NCI-H526 treated with DMSO at 0.1 percent for 48 hours (cell line): ENCODE results near the gene LRP5.
"Not testable (repeated sequence)": the region's sequence is repeated elsewhere in the genome, so short reads cannot be mapped to it uniquely, and the experiment has no call there.

Experiments used
- DNase-seq: peaks from one replicate; lab custom pipeline; 2025; lab: John Stamatoyannopoulos, UW

Gene LRP5

DNA sequence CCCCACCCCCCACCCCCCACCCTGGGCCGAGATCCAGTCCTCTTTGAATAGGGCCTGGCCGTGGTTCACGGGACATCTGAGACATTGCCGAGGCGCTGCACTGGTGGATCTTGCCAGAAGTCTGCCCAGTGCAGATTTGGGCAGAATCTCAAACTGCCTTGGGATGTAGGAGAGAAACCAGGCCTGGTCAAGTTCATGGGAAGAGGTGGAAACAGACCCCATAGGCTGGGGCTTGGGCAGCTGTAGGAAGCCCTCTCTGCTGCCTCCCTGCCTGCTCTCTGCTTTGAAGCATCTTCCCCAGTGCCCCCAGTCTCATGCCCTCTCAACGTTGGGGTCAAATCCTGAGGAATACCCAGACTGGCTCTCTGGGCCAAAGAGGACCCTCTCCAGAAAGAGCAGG, 132.2 kb downstream of the LRP5 start:
- DNase-seq = no peak

DNA sequence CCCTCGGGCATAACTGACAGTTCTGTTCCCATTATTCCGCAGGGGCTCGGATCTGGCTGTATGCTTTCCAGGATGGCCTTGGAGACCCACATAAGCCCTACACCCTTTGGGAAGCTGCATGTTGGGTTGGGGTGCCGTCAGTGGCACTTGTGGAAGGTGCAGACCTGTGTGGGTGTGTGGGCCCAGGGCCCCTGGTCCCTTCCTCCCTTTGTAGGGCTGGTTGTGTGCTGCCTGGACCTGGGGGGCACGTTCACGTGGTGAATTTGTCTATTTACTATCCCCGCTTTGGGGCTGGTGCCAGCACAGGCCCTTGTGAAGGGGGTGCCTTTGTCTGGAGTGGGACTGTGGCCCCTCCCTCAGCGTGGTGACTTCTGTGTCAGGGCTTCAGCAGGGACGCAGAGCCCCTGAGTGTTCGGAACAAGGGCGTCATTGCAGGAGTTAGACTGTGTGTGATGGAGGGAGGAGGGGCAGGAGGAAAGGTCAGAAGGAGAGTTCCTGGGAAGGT, 133.2 kb downstream of the LRP5 start:
- DNase-seq = no peak

DNA sequence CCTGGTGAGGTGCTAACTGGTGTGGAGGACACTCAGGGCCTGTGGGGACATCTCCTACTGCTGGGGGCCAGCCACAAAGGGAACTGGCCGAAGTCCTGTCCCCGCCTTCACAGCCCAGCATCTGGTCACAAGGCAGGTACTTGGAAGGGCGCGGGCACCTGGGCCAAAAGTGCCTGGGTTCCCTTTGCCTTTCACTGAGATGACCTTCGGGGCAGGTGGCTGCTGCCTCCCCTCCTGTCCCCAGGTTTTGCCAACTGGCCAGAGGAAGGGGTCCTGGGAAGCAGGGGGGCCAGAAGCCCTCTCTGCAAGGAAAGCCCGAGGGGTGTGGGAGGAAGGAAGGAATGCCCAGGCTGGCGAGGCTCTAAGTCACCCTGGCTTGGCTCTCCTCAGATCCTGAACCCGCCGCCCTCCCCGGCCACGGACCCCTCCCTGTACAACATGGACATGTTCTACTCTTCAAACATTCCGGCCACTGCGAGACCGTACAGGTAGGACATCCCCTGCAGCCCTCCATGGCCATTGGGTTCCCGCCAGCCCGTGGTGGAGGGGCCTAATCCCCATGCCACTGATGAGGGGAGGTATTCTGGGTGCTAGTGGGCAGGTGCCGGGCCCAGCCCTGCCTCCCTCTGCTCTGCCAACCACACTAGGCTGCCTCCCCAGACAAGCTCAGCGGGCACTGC, 133.8 kb downstream of the LRP5 start:
- no peak for DNase-seq

DNA sequence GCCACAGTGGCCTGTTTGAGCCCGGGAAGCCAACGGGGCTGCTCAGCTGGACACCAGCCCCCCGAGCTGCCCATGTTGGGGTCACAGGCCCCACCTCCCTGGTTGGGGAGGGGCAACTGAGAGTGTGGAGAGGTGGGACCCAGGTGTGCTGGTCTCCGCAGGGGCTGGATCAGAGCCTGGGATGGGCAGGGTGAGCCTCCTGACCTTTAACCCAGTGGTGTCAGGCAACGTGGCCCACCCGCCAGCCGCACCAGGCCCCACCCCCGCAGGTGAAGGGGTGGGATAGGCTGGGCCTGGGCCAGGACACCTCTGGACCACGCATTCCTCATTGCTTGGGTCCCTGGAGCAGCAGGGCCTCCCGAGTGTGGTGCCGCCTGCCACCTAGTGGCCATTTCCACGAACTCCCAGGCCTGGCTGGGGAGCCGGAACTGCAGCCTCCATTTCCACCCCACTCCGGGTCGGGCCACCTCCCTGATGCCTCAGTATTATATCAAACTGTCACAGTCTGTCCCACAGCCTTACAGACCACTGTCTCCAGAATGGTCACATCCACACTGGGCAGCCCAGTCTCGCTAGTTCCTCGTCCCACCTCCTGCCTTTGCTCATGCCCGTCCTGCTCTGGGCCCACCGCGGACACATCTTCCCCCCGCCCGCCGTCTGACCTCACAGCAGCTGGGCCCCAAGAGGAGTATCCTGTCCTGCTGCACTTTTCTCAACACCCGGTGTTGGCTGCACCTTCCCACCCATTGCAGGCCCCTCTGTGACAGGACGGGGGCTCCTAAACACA, 134.8 kb downstream of the LRP5 start:
- DNase-seq = peak; percentile 36

DNA sequence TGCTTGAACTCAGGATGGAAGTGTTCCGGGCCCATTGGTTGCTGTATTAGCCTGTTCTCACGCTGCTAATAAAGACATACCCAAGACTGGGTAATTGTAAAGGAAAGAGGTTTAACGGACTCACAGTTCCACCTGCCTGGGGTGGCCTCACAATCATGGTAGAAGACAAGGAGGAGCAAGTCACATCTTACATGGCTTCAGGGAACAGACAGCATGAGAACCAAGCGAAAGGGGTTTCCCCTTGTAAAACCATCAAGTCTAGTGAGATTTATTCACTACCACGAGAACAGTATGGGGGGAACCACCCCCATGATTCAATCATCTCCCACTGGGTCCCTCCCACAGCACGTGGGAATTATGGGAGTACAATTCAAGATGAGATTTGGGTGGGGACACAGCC, 135.5 kb downstream of the LRP5 start:
- DNase-seq = not testable (repeated sequence)

DNA sequence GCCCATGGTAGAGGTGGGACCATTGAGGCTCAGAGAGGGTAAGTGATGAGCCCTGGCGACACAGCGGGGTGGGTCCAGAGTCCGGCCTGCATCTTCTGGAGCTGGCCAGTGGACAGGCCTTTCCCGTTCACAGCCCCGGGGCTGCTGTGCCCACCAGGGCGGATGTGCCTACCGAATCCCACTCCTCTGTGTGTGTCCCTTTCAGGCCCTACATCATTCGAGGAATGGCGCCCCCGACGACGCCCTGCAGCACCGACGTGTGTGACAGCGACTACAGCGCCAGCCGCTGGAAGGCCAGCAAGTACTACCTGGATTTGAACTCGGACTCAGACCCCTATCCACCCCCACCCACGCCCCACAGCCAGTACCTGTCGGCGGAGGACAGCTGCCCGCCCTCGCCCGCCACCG, 136.2 kb downstream of the LRP5 start:
- no peak for DNase-seq

DNA sequence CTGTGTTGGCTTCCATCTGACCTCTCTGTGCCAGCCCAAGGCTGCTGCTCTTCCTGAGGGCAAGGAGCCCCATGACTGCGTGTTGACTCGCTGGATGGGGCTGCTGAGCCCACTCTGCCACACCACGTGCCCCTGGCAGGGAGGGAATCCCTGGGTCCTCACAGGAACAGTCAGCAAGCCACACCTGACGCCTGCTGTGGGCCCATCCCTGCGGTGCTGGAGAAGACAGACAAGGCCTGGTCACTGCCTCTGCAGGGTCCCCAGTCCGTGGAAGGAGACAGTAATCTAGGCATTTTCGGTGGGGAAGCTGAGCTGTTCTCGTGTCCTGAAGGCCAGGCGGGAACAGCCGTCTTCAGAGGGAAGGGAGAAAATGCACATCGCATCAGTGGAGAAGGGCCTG, 137.6 kb downstream of the LRP5 start:
- DNase-seq = no peak

DNA sequence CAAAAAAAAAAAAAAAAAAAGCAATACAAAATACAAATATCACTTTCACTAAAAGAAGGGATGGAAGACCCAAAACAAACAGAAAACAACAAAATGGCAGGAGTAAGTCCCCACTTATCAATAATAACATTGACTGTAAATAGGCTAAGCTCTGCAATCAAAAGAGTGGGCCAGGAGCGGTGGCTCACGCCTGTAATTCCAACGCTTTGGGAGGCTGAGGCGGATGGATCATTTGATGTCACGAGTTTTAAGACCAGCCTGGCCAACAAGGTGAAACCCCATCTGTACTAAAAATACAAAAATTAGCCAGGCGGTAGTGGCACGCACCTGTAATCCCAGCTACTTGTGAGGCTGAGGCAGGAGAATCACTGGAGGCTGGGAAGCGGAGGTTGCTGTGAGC, 138.3 kb downstream of the LRP5 start:
- no peak for DNase-seq

DNA sequence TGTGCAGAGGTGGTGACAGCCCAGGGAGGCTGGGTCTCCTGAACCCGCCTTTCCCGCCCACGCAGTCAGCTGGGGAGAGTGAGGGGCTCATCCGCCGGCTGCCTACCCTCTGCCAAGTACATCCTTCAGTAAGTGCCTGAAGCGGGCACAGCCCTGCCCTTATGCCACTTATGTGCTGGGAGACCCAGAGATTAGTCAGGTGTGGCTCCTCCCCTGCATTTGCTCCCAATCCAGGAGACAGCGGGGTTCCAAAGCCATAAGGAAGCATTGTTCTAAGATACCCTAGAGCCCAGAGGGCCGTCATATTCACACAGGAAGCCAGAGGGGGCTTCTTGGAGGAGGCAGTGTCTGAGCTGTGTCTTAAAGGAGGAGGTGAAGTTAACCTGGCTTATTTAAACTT, 142.4 kb downstream of the LRP5 start:
- no peak for DNase-seq

DNA sequence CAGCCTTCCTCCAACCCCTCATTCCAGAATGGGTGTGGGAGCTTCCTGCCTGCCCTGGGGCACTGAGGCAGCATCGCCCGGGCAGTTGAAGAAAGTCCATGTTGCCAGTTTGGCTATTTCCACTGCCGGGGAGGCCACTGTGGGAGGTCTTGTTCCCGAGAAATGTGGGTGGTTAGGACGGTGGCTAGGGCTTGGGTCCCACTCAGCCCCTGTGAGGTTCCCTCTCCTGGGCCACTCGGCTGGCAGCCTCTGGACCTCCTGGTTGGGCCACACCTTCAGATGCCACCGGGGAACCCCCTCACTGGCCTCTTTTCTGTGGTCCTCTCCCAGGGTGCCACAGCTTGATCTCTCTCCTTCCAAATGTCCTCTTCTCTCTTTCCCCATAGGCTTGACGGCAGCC, 143.1 kb downstream of the LRP5 start:
- no peak for DNase-seq

DNA sequence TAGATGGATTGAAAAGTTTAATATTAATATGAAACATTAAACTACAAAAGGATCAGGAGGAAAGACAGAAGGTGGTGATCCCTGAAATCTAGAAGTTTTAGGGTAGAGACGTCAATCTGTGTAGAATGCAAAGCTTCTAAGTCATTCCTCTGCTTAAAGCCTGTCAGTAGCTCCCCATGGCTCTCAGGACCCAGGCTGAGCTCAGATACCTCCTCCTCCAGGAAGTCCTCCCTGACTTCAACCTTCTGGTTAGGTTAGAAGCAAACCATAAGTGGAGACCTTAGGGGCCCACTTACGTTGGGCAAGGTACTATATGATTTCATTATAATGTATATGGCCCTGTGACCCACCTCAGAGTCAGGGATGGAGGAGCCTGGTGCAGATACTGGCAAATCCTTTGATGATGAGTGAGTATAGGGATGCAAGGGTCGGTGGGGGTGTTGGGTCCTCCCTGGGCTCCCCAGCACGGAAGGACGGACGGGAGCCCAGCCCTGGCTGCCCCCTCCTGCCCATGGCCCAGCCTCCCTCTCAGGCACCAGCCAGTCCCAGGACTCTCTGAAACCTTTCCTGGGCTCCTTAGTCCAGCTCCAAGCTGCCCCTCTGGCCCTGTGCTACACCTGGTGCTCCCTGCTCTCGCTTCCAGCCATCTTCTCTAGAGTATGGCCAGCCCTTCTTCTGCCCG, 145.0 kb downstream of the LRP5 start:
- DNase-seq = no peak

DNA sequence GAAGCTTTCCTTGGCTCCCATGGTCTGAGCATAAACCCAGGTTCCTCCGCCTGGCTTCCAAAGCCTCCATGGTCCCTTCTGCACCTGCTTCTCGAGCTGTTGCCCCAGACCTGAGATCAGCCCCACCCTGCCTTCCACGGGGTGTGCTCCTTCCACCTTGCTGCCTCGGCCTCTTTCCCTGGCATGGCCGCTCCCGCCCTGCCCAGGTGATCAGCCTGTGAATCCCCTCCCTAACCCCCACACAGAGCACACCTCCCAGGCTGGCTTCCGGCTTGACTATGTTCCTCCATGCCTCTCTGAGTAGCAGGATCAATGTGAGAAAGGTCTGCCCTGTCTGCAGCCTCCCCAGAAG, 145.5 kb downstream of the LRP5 start:
- no peak for DNase-seq

DNA sequence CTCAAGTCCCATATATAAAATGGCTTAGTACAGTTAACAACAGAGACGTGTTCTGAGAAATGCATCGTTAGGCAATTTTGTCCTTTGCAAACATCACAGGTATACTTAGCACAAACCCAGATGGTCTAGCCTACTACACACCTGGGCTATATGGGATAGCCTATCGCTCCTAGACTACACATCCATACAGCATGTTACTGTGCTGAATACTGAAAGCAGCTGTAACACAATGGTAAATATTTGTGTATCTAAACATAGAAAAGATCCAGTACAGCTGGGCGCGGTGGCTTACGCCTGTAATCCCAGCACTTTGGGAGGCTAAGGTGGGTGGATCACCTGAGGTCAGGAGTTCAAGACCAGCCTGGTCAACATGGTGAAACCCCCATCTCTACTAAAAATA, 145.9 kb downstream of the LRP5 start:
- not testable (repeated sequence) for DNase-seq

DNA sequence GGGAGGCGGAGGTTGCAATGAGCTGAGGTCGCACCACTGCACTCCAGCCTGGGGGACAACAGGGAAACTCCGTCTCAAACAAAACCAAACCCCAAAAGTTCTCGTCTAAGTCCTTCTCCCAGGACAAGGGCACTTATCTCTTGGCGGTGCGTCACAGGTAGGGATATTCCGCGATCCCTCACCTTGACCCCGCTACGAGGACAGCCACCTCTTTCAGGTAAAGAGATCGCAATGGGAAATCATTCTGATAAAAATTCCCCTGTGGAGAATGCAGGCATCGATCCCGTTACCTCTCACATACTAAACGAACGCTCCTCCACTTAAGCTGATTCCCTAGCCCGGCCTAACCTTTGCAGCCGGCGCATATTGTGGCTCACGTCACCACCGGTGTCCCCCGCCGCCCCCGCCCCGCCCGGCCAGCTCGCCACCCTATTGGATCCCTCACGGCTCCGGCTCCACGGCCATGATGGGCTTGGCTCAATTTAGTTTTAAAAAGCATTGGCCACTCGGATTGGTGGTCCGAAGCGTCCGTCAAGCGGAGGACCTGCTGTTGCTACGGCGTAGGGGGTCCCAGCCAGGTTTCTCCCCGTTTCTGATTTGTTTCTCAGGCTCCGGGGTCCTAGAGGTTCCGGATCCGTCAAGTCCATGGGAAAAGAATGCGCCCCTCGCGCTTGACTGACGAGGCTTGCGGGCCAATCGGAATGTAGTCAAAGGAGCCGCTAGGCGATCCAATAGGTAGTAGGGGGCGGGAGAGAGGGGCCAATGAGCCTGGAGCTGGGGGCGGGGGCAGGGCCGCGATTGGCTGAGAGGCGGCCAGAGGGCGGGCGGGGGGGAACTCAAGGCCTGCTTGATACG, 147.7 kb downstream of the LRP5 start:
- DNase-seq = peak; percentile 98

DNA sequence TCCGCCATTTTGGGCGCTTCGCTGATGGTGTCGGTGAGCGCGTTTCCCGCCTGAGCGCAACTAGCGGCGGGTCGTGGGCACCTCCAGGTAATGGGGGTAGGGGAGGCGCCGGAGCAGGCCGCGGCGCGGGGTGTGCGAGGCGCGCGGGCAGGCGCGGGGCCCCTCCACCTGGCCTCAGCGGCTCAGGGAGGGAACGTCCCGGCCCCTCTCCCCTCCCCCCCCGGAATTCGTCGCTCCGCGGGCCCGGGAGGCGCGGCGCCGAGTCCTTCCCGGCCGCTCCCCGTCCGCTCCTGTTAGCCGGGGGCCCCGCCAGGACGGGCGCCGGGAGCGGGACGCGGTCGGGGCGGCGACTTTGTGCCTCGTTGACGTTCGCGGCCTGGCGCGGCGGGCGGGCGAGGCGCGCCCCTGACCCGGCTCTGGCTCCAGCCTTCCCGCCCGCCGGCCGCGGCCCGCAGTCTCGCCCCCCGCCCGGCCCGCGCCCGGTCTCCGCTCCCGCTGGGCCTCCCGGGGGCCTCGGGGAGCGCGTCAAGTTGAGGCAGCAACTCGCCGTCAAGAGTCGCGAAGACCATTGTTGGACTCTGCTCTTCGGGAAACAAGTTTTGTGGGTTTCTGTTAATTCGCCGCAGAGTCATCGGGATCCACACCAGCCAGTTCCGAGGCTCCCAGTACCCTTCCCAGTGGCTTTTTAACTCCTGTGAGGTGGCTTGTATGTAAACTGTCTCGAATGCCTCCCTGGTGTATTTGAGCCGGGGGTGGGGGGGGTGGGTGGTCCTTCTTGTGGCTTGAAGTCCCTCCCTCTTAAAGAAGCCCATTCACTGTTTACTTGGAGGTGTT, 148.6 kb downstream of the LRP5 start, which contains the start of gene PPP6R3:
Gene PPP6R3, plus strand, starts transcription at position 12 of the 834 bp plus-strand sequence. CDS start 76,913 bp downstream, outside the sequence.
- DNase-seq = peak; percentile 45

DNA sequence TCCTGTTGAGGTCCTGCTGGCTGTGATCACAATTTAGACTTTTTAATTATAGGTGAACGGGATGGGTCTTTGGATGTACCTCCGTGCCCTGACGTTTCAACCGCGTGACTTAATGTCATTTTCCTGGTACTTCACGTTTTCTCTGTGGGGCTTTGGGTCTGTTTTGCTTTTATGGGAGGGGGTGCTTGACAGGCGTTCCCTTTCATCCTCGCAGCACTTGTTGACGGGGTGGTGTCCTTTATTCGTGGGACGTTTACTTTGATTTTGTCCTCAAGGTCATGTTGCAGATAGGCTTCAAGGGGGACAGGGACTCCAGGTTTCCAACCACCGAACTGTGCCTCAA, 149.2 kb downstream of the LRP5 start:
- peak; percentile 42 for DNase-seq

DNA sequence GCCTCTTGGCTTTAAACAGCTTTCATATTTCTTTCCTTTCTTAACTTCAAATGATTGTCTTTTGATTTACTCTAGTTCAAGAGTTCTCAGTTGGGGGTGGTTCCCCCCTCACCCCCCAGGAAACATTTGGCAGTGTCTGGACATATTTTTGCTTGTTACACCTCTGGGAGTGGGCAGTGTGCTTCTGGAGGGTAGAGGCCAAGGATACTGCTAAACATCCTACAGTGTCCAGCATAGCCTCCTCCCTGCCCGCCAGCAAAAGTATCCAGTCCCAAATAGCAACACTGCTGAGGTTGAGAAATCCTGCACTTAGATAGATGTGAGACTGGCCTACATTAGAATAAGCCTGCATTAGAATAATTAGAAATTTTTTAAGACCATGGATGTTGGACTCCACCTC, 151.3 kb downstream of the LRP5 start:
- DNase-seq = no peak

DNA sequence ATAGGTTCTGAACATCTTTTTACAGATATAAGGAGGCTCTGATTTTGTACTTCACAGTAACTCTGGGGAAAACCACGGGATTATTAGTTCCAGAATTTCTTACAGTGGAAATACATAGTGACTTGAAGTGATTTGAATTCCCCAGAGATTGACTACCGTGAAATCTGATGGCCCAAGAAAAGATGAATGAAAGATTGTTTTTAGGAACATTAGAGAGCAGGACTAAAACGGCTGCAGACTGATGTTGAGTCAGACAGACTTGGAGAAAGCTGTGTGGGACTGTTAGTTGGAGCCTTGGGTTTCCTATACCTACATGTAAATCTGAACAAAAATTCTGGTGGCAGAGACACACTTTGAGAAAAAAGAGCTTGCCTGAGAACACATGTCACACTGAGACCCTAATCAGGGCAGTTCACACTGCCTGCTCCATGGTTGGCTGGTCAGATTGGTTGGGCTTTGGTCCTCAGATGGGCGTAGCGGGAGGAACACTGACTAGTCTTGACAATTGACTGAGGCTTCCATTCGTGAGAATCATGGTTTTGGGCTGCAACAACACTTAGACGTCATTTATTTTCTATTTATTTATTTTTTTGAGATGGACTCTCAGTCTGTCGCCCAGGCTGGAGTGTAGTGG, 154.9 kb downstream of the LRP5 start:
- no peak for DNase-seq

DNA sequence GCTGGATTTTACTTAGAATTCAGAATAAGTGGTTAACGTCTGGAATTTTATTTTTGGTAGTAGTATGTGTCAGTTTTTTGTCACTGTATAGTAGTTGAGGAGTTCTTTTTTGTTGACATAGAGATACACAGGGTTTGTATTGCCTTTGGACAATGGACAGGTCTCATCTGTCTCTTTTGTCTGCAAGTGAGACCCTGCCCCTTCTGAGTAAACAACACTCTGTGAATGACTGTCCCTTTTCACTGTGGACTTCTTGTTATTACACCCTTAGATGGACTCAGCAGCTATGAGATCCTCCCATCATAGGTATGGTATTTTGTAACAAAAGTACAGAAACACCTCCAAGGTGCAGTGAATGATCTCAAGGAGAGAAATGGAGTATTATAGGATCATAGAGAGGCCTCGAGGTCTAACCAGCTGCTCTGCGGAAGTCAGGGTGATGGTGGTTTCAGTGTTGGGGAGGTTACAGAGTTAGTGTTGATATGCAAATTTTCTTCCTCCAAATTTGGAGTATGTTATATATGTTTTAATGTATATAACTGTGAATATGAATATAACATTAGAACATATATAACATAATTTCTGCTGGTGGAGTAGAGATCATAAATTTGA, 155.9 kb downstream of the LRP5 start:
- no peak for DNase-seq

DNA sequence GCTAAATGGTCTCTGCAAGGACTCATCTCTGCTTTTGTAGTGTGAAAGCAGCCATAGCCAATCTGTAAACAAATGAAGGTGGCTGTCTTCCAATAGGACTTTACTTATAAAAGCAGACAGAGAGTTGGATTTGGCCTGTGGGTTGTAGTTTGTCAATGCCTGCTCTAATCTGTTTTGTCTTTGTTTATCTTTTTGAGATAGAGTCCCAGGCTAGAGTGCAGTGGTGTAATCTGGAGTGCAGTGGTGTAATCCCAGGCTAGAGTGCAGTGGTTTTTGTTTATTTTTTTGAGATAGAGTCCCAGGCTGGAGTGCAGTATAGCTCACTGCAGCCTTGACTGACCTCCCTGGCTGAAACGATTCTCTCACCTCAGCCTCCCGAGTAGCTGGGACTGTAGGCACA, 156.7 kb downstream of the LRP5 start:
- DNase-seq = no peak
